Common myeloid progenitor, CD34-positive (primary cell): ENCODE data around the gene RILPL2.

Source experiments
- CTCF ChIA-PET: fragments of 350-600 bp; sonication (Branson Sonifier 250); formaldehyde crosslinking; loops from one replicate; lab custom pipeline; 2021; ENCODE audit warnings: antibody characterized with exemption; lab: Charles Lee
- POLR2A ChIA-PET: fragments of 350-600 bp; sonication (Branson Sonifier 250); formaldehyde crosslinking; loops from one replicate; lab custom pipeline; 2021; ENCODE audit warnings: antibody characterized with exemption; lab: Charles Lee
- DNase-seq, 3 donors: peaks; one replicate each; pipeline versions ENCODE4 v3.0.0 to v3.0.0-alpha.2; 2013
- H3K27ac ChIP-seq, 2 experiments: 1 replicate in 1 of 2; 2 replicates in 1 of 2; pipeline ENCODE4 v1.7.0; 2013; ENCODE audit warnings: inconsistent platforms in 2 of 2, low read length in 2 of 2, mild to moderate bottlenecking in 2 of 2, low read depth in 1 of 2, moderate library complexity in 1 of 2; ENCODE audit not compliant: severe bottlenecking in 2 of 2, insufficient read depth in 1 of 2, poor library complexity in 1 of 2
- H3K27me3 ChIP-seq, 5 experiments: replicated peaks in 2 of 5; 1 replicate in 3 of 5; 2 replicates in 2 of 5; pipeline versions ENCODE4 v1.6.1 to v1.7.0; 2013; ENCODE audit warnings: low read length in 4 of 5, mild to moderate bottlenecking in 2 of 5, moderate library complexity in 2 of 5, inconsistent platforms in 1 of 5; ENCODE audit not compliant: insufficient read depth in 5 of 5, control insufficient read depth in 4 of 5
- H3K36me3 ChIP-seq, 4 experiments: 1 replicate in 2 of 4; 2 replicates in 2 of 4; pipeline versions ENCODE4 v1.6.1 to v1.7.0; 2013; ENCODE audit warnings: low read length in 3 of 4, control low read depth in 1 of 4, mild to moderate bottlenecking in 1 of 4; ENCODE audit not compliant: control insufficient read depth in 4 of 4, insufficient read depth in 4 of 4
- H3K4me1 ChIP-seq, 4 experiments: 1 replicate in 3 of 4; 2 replicates in 1 of 4; pipeline versions ENCODE4 v1.6.1 to v1.7.1; 2013; ENCODE audit warnings: low read length in 3 of 4, mild to moderate bottlenecking in 3 of 4, control low read depth in 1 of 4, inconsistent platforms in 1 of 4, moderate library complexity in 1 of 4; ENCODE audit not compliant: control insufficient read depth in 4 of 4, insufficient read depth in 4 of 4; ENCODE audit errors: control extremely low read depth in 1 of 4
- H3K4me3 ChIP-seq, 7 experiments: 1 replicate in 4 of 7; 2 replicates in 3 of 7; pipeline versions ENCODE4 v1.5.1 to v1.7.0; 2013; ENCODE audit warnings: mild to moderate bottlenecking in 7 of 7, low read length in 6 of 7, moderate library complexity in 6 of 7, inconsistent platforms in 2 of 7, low read depth in 2 of 7, control low read depth in 1 of 7; ENCODE audit not compliant: insufficient read depth in 4 of 7, control insufficient read depth in 1 of 7; ENCODE audit errors: extremely low read depth in 1 of 7
- H3K9me3 ChIP-seq, 5 experiments: 1 replicate in 4 of 5; 2 replicates in 1 of 5; pipeline versions ENCODE4 v1.6.1 to v1.7.1; 2013; ENCODE audit warnings: low read length in 4 of 5, mild to moderate bottlenecking in 2 of 5, inconsistent platforms in 1 of 5, low read depth in 1 of 5, moderate library complexity in 1 of 5; ENCODE audit not compliant: control insufficient read depth in 4 of 5, insufficient read depth in 2 of 5; ENCODE audit errors: control extremely low read depth in 1 of 5
- WGBS: methylation state at CpG from one replicate; pipeline ENCODE4 v1.1.5; 2013; ENCODE audit not compliant: insufficient coverage; 5-methylcytosine and 5-hydroxymethylcytosine counted together

RILPL2 gene

GRCh38 chr12:123398177-123398549 lies 38.3 kb downstream of the RILPL2 start:
- CTCF ChIA-PET: interaction anchor here (1.0 kb wide), 1 partner anchor 8 kb away, joined by 3 read pairs; no protein-coding TSS in a partner anchor
- WGBS: 91% methylated on average over 8 of the region's 10 CpGs
- no peak overlapping the region for H3K27ac ChIP-seq

DNA sequence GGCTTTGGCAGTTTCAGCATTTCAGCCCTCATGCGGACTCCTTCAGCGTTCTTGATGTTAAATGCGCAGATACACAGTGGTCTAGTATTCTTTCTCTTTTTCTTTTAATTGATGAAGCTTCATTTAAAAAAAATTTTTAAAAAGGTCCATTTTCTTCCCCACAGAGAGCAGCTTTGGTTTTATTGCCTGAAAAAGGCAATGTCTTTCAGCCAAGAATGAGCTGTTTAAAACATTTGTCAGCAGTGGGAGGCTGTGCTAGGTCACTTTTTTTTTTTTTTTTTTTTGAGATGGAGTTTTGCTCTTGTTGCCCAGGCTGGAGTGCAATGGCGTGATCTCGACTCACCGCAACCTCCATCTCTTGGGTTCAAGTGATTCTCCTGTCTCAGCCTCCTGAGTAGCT lies 39.1 kb downstream of the RILPL2 start:
- Histone ChIP-seq H3K4me1 (no peaks in the 10 kb centered on the region), H3K9me3 (no peaks in the 10 kb centered on the region), H3K36me3 (peaks cover 12 to 71% (median 50%) of the 10 kb centered on the region in 4 experiments), H3K27me3 (no peaks in the 10 kb centered on the region), H3K4me3 (no peak overlapping the region), H3K27ac (no peak overlapping the region)
- CTCF ChIA-PET: interaction anchor here (1.5 kb wide), 1 partner anchor 32 kb away, joined by 3 read pairs; no protein-coding TSS in a partner anchor
- DNase-seq: no peak
- 100% methylated on average over 3 of the region's 6 CpGs for WGBS
- POLR2A ChIA-PET: no interaction called here

More at GRCh38 chr12:123398177-123398549, 38.3 kb downstream of the RILPL2 start:
- Histone ChIP-seq H3K36me3 (peaks cover 6 to 72% (median 54%) of the 10 kb centered on the region in 4 experiments), H3K9me3 (no peaks in the 10 kb centered on the region), H3K27me3 (no peaks in the 10 kb centered on the region), H3K4me1 (no peaks in the 10 kb centered on the region), H3K4me3 (no peak overlapping the region)
- DNase-seq: no peak
- POLR2A ChIA-PET: interaction anchor here (0.6 kb wide), 1 partner anchor 14 kb away, joined by 3 read pairs; the partner anchor contains the start of gene KMT5A

GRCh38 chr12:123396954-123397353 lies 39.5 kb downstream of the RILPL2 start:
- no peaks in the 10 kb centered on the region for H3K9me3 ChIP-seq
- ChIA-PET CTCF (interaction anchor here (1.2 to 1.5 kb wide), 2 partner anchors 30 to 32 kb away, joined by 3 read pairs; no protein-coding TSS in a partner anchor), POLR2A (interaction anchor here (0.5 kb wide), 1 partner anchor 19 kb away, joined by 7 read pairs; no protein-coding TSS in a partner anchor)
- H3K4me3 ChIP-seq: no peak overlapping the region
- H3K27me3 ChIP-seq: no peaks in the 10 kb centered on the region
- H3K27ac ChIP-seq: no peak overlapping the region
- H3K36me3 ChIP-seq: peaks cover 16 to 71% (median 49%) of the 10 kb centered on the region in 4 experiments
- 96% methylated on average over 6 of the region's 9 CpGs for WGBS
- peaks cover 0 to under 1% (median 0%) of the 10 kb centered on the region in 4 experiments for H3K4me1 ChIP-seq
- no peak for DNase-seq

- Histone ChIP-seq H3K27me3 (no peaks in the 10 kb centered on the region), H3K4me1 (peaks cover 0 to 5% (median 1%) of the 10 kb centered on the region in 4 experiments), H3K36me3 (peaks cover 20 to 73% (median 50%) of the 10 kb centered on the region in 4 experiments), H3K4me3 (no peak overlapping the region), H3K9me3 (no peaks in the 10 kb centered on the region), H3K27ac (no peak overlapping the region)
- ChIA-PET CTCF (interaction anchor here (1.2 to 1.5 kb wide), 2 partner anchors 30 to 31 kb away, joined by 3 read pairs; no protein-coding TSS in a partner anchor), POLR2A (interaction anchor here (0.5 kb wide), 1 partner anchor 20 kb away, joined by 7 read pairs; no protein-coding TSS in a partner anchor)
- WGBS: 100% methylated on average over 2 of the region's 2 CpGs
- no peak for DNase-seq
Measured at GRCh38 chr12:123396543-123396942, 39.9 kb downstream of the RILPL2 start.

DNA sequence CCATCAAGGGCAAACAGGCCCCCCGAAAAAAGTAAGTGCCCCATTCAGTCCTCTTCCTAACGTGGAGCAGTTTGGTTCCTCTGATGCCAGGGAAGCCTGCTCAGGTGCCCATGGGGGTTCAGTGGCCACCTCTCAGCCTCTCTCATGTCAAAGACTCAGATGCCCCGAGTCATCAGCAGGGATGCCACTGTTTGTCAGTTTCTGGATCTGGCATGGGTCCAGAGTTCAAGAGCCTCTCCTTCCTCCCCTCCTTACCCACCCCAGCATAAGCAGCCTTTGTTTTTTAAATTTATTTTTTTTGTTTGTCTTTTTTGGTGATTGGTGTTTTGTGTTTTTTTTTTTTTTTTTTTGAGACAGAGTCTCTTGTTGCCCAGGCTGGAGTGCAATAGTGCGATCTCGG lies 41.2 kb downstream of the RILPL2 start:
- CTCF ChIA-PET: interaction anchor here (1.3 to 1.4 kb wide), 2 partner anchors 16 to 27 kb away, joined by 4 read pairs; no protein-coding TSS in a partner anchor
- Histone ChIP-seq H3K27me3 (no peaks in the 10 kb centered on the region), H3K36me3 (peaks cover 23 to 75% (median 56%) of the 10 kb centered on the region in 4 experiments), H3K27ac (no peak overlapping the region), H3K4me1 (peaks cover 11 to 18% (median 14%) of the 10 kb centered on the region in 4 experiments), H3K4me3 (no peak overlapping the region), H3K9me3 (no peaks in the 10 kb centered on the region)
- WGBS: 87% methylated on average over 5 of the region's 5 CpGs
- POLR2A ChIA-PET: no interaction called here
- no peak for DNase-seq

DNA sequence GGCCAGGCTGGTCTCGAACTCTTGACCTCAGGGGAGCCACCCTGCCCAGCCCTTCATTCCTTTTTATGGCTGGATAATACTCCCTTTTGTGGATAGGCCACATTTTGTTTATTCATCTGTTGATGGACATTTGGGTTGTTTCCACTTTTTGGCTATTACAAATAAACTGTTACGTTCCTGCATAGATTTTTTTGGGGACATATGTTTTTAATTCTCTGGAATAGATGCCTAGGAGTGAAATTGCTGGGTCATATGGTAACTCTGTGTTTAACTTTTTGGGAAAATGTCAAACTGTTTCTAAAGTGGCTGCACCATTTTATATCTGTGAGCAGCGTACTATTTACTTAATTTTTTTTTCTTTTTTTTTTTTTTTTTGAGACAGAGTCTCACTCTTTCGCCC lies 42.7 kb downstream of the RILPL2 start:
- WGBS: 100% methylated on average over 1 of the region's 4 CpGs
- Histone ChIP-seq H3K4me3 (no peak overlapping the region), H3K9me3 (no peaks in the 10 kb centered on the region), H3K27me3 (no peaks in the 10 kb centered on the region), H3K27ac (no peak overlapping the region), H3K4me1 (peaks cover 14 to 25% (median 21%) of the 10 kb centered on the region in 4 experiments), H3K36me3 (peaks cover 21 to 65% (median 49%) of the 10 kb centered on the region in 4 experiments)
- CTCF ChIA-PET: interaction anchor here (0.6 to 1.4 kb wide), 3 partner anchors 18 to 226 kb away, joined by 3 to 4 read pairs (median 4); no protein-coding TSS in a partner anchor
- DNase-seq: no peak
- POLR2A ChIA-PET: no interaction called here
